Posterior cingulate gyrus (tissue), 11 donors: ENCODE measurements around the gene RIPOR3.

Experiments
- DNase-seq, 10 donors: peaks; one replicate each; pipeline versions ENCODE4 v3.0.0 to v3.0.0-alpha.2; 2020 to 2021; ENCODE audit warnings: mixed read lengths in 3 of 10
- intact Hi-C: fragments of 100-400 bp; cut with DNase I; formaldehyde crosslinking; loops from one replicate; pipeline ENCODE4 v1.15.1; 2023

RIPOR3 gene

DNA sequence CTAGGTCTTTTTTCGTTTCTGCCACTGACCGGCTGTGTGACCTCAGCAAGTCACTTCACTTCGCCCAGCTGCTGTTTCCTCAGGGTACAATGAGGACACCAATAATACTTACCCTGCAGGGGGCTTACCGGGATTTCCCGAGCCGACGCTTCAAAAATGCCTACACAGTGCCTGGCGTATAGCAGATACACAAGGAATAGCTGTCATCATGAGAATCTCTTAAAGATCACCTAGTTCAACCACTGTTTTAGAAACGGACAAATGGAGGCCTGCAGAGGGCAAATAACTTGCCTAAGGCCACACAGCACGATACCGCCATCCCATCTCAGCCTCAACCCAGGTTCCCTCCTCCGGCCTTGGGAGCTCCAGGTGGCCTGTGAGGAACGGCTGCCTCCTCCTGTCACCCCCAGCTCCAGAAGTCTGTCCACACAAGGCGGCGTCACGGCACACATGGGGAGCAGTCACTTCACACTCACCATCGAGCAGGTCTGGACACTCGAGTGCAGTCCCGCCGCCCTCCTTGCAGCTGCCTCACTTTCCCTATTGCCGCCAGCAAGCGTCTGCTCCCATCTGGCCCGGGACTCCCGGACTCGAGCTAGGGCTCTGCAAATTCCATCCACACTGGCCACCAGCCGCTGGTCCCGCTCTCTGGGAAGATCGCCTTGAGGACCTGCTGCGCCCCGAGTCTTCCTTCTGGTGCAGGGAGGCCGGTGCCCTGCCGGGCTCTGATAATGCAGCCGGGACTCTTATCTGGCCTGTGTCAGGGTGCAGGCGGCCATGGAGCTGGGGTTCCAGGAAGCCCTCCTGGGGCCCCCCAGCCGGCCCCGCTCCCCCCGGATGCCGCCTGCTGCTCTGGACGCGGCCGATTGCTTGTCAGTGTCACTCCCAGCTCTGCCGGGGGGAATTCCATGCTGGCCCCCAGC, at the start of gene RIPOR3:
TSS of gene RIPOR3 (minus strand) at position 893 of the 923 bp plus-strand sequence. CDS start at position 479, 414 bp downstream.
- intact Hi-C loops: no loop called here

DNA sequence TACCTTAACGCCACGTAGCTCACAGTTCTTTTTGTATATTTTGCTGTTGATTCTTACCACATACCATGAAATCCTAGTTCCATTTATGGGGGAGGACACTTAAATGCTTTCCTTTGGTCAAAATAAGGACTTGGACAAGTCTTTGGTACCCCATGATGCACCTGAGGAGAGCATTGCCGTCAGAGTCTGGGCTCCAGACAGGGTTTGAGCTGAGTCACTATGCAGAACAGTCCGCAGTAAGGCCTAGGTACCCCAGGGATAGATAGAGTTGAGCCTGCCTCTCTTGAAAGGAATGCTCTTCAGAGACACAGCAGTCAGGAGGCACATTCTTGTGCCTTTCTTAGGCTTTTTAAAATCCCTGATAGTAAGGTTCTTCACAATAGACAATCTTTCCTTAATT, 46.0 kb upstream of the RIPOR3 start:
- DNase-seq: no peak
- intact Hi-C loops: no loop called here

More for the DNA sequence above, at the start of gene RIPOR3:
- peak in 4 of 10 donors; percentile 8 to 84 (median 12) for DNase-seq

GRCh38 chr20:50735813-50736212, 44.5 kb upstream of the RIPOR3 start:
- intact Hi-C loops: no loop called here
- DNase-seq: no peak

- no peak for DNase-seq
- intact Hi-C loops: no loop called here
Observed at GRCh38 chr20:50734730-50735679, 43.7 kb upstream of the RIPOR3 start.

- intact Hi-C loops: no loop called here
- no peak for DNase-seq
Observed at GRCh38 chr20:50733644-50734349, 42.5 kb upstream of the RIPOR3 start.

DNA sequence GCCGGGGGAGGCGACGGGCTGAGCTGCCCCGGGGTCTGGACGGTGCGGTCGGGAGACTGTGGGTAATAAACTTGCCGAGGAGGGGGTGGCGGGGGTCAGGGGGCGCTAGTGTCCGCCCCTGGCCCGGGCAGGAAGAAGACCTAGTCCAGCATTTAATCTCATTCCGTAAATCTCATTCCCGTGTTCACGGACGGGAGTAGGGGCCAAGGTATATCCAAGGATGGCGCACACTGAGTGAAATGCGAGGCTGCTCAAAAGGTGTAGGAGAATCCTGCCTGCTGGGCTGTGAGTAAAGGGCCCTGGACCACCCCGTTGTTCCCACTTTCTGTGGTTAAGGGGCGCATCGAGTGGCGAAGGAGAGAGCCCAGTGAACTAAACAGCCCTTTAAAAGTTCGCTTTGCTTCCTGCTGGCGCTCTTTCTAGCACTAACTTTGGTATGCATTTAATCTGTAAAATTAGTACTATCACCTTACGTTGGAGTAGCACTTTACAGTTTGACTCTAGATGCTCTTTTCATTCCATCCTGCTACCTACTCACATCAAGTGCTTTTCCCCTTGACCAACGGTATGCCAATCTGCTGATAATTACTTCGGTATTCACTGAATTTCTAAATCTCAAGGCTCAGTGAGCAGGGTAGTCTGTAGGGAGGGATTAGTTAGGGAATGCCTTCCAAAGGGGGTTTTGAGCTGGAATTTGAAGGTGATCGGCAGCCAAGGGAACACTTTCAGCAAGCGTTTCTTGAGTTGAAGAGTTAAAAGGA, 40.8 kb upstream of the RIPOR3 start:
- intact Hi-C loops: loop anchor here (2.0 kb wide), 1 partner anchor 221 kb away; the partner anchor contains the start of gene PTPN1
- no peak for DNase-seq

DNA sequence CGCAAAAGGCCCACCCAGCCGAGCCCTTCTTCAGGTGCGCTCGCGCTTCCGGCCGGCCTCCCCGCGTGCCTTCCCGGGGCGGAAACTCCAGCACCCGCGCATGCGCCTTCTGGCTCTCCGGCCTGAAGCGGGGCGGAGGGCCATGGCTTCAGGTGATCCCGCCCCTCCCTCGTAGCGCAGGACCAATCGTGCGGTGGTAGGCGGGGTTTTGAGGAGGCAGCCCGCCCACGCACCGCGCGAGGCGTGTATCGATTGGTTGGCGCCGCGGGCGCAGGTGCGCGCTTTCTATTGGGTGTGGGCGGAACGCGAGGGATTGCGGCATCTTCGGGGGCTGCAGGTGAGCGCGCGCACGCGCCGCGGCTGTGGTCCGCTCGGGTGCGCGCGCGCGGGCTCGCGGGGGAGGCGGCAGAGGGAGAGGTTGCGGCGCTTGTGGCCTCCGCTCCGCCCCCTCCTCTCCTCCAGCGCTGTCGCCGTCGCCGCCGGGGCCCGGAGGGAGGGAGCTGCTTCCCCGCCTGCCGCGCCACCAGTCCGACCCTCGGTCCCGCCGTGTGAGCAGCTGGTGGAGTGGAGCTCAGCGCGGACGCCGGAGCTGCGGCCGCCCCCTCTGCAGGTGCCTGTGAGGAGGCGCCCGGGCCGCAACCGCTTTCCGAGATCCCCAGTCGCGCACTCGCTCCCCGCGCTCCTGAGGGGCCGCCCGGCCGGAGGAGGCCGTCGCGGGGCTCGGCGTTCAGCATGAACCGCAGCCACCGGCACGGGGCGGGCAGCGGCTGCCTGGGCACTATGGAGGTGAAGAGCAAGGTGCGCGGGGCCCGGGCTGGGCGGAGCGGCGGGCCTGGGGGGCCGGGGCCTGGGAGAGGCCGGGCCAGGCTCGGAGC, 40.0 kb upstream of the RIPOR3 start, which contains the start of gene PARD6B:
TSS of gene PARD6B (plus strand) at position 526 of the 875 bp plus-strand sequence. CDS start at position 733, 207 bp downstream.
- intact Hi-C loops: loop anchor here (2.0 kb wide), 1 partner anchor 220 kb away; the partner anchor contains the start of gene PTPN1
- DNase-seq: peak; percentile 90 to 100 (median 97)

DNA sequence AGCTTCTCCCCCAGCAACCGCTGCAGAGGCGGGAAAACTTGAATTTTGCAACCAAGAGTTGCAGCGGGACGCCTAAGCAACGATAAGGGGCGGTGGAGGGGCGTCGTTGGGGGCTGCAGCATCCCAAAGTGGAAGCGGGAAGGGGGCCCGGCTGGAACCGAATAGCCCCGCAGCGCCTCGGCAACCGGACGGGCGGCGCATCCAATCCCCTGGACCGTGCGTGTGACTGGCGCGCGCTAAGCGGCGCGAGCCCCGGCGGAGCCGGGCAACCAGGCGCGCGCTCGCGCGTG, 39.4 kb upstream of the RIPOR3 start:
- intact Hi-C loops: loop anchor here (2.0 kb wide), 1 partner anchor 220 kb away; the partner anchor contains the start of gene PTPN1
- peak in 1 of 10 donors; percentile 18 for DNase-seq

DNA sequence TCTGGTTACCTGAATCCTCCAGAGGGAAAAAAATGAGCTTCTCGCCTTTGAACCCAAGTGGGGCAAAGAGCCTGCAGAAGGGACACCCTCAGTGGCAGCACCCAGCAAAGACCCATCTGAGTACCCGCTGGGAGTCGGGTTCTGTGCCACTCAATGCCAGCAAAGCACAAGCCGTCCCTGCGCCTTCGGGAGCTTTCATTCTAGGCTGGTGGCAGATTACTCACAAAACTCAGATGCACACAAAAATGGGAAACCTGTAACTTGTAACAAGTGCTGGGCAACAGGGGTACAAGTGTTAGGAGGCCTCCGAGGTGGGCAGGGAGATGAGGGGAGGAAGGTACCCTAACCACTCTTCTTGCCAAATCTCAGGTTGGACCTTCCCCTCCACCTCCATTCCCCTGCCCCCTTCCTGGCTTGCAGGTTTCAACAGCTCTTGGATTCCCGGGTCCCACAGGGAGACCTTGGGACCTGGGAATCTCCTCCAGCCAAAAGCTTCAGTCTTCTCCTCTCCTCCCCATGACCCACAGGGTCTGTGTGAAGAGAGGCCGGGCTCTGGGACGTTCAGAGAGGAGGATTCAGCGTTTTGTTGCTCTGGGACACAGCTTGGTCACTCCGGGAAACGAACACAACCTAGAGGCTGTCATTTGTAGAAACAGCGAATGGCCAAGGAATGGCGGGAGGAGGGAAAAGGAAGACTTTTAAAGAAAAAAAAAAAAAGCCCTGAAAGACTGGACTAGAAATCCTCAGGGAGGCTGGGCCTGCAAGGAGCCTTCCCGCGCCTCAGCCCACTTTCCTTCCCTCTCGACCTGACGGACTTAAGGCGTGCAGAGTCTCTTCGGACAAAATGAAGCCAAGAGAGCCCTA, 38.8 kb upstream of the RIPOR3 start:
- intact Hi-C loops: loop anchor here (2.0 kb wide), 1 partner anchor 219 kb away; the partner anchor contains the start of gene PTPN1
- no peak for DNase-seq

GRCh38 chr20:50728981-50729874, 37.9 kb upstream of the RIPOR3 start:
- DNase-seq: no peak
- intact Hi-C loops: no loop called here

GRCh38 chr20:50728486-50728980, 37.2 kb upstream of the RIPOR3 start:
- DNase-seq: no peak
- intact Hi-C loops: no loop called here

DNA sequence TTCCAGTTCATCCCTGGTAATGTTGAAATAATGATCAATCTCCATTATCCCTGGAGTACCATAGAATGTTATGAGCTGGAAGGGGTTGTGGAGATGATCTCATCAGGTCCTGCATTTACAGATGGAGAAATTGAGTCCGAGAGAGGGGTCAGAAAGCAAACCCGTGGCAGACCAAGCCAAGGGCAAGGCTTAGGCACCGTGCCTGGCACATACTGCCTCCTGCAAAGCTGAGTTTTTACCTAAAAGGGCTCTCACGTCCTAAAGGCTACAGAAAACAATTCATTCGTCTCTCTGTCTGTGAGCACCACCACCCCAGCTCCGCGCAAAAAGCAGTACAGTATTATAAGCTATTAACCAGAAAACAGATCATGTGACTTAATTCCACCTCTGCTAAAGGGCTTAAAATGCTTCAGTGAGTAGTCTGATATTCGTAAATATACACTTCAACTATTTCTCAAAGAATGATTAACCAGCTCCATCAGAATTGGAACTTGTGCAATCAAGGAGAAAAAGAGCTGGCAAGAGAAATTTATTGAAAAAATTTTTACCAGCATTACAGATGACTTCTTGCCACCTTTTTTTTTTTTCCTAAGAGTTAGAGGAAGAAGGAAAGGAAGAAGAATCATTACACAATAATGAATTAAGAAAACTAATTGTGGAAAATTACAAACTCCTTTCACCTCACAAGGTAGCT, 36.6 kb upstream of the RIPOR3 start:
- intact Hi-C loops: no loop called here

GRCh38 chr20:50726955-50727791, 35.8 kb upstream of the RIPOR3 start:
- no peak for DNase-seq
- intact Hi-C loops: no loop called here

More for the DNA sequence above, 36.6 kb upstream of the RIPOR3 start:
- DNase-seq: no peak

DNA sequence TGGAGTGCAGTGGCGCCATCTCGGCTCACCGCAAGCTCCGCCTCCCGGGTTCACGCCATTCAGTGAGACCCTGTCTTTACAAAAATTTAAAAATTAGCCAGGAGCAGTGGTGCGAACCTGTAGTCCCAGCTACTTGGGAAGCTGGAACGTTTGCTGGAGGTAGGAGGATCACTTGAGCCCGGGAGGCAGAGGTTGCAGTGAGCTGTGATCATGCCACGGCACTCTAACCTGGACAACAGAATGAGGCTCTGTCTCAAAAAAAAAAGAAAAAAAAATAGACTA, 34.3 kb upstream of the RIPOR3 start:
- no peak for DNase-seq
- intact Hi-C loops: no loop called here
